OCI-LY1 (cell line): Measurements from ENCODE around the gene GABBR1.
"Not testable (repeated sequence)": the region's sequence is repeated elsewhere in the genome, so short reads cannot be mapped to it uniquely, and the experiment has no call there.

ENCODE experiments used
- H2AFZ ChIP-seq: fragments of 200-600 bp; sonication (generic), shearing (Covaris generic); 2 replicates; pipeline ENCODE4 v1.6.0; 2014; ENCODE audit warnings: antibody characterized with exemption, mild to moderate bottlenecking, low read length
- H3F3A ChIP-seq: fragments of 200-600 bp; sonication (generic), shearing (Covaris generic); 2 replicates; pipeline ENCODE4 v1.6.0; 2014; ENCODE audit warnings: mild to moderate bottlenecking, antibody characterized with exemption, low read length, moderate library complexity; ENCODE audit not compliant: insufficient read depth
- H3K27ac ChIP-seq: fragments of 200-600 bp; sonication (generic); 2 replicates; pipeline ENCODE4 v1.5.1; 2014; ENCODE audit warnings: low read length, mixed run types, mild to moderate bottlenecking, low read depth; ENCODE audit not compliant: poor library complexity, severe bottlenecking
- H3K27me3 ChIP-seq: fragments of 200-600 bp; sonication (generic); 2 replicates; pipeline ENCODE4 v1.6.0; 2014; ENCODE audit warnings: antibody characterized with exemption, mild to moderate bottlenecking, low read length, moderate library complexity; ENCODE audit not compliant: insufficient read depth
- H3K36me3 ChIP-seq: fragments of 200-600 bp; sonication (generic); 2 replicates; pipeline ENCODE4 v1.6.1; 2014; ENCODE audit warnings: mild to moderate bottlenecking, antibody characterized with exemption, low read length, moderate library complexity, mixed read lengths; ENCODE audit not compliant: insufficient read depth
- H3K4me1 ChIP-seq: fragments of 200-600 bp; sonication (generic); 2 replicates; pipeline ENCODE4 v1.5.1; 2014; ENCODE audit warnings: mild to moderate bottlenecking, low read length, moderate library complexity; ENCODE audit not compliant: insufficient read depth, severe bottlenecking
- H3K4me2 ChIP-seq: fragments of 200-600 bp; sonication (generic), shearing (Covaris generic); 2 replicates; pipeline ENCODE4 v1.6.1; 2014; ENCODE audit warnings: low read length
- H3K4me3 ChIP-seq: fragments of 200-600 bp; sonication (generic); 2 replicates; pipeline ENCODE4 v1.5.1; 2014; ENCODE audit warnings: low read length, low read depth, mild to moderate bottlenecking, mixed read lengths; ENCODE audit not compliant: poor library complexity, severe bottlenecking
- H3K79me2 ChIP-seq: fragments of 200-600 bp; shearing (Covaris generic); 2 replicates; pipeline ENCODE4 v1.6.1; 2016; ENCODE audit warnings: mixed run types, low read length, mixed read lengths; ENCODE audit not compliant: insufficient read depth
- H3K9ac ChIP-seq: fragments of 200-600 bp; sonication (generic), shearing (Covaris generic); 2 replicates; pipeline ENCODE4 v1.6.1; 2014; ENCODE audit warnings: mild to moderate bottlenecking, low read length, mixed read lengths
- H3K9me2 ChIP-seq: fragments of 200-600 bp; sonication (generic), shearing (Covaris generic); 2 replicates; pipeline ENCODE4 v1.6.1; 2014; ENCODE audit warnings: low read depth, mild to moderate bottlenecking, low read length, mixed read lengths
- H3K9me3 ChIP-seq: fragments of 200-600 bp; shearing (Covaris generic); 2 replicates; pipeline ENCODE4 v1.6.1; 2014; ENCODE audit warnings: low read length, mixed read lengths
- H4K20me1 ChIP-seq: fragments of 200-600 bp; sonication (generic), shearing (Covaris generic); 2 replicates; pipeline ENCODE4 v1.6.0; 2016; ENCODE audit warnings: mild to moderate bottlenecking, low read length; ENCODE audit not compliant: insufficient read depth
- CTCF ChIP-seq: fragments of 200-600 bp; sonication (generic), shearing (Covaris generic); IDR thresholded peaks from 2 replicates; pipeline ENCODE4 v1.5.1; 2017; ENCODE audit warnings: mild to moderate bottlenecking, antibody characterized with exemption, low read length, moderate library complexity, mixed read lengths
- EZH2 ChIP-seq: fragments of 200-600 bp; sonication (generic), shearing (Covaris generic); IDR thresholded peaks from 2 replicates; pipeline ENCODE4 v1.8.0; 2017; ENCODE audit warnings: borderline replicate concordance, mixed run types, mild to moderate bottlenecking, antibody characterized with exemption, low read length, moderate library complexity, mixed read lengths

GABBR1 gene

GRCh38 chr6:29666826-29667130 lies 33.8 kb upstream of the GABBR1 start:
- no peaks in the 10 kb centered on the region for H3K4me1 ChIP-seq
- no peak overlapping the region for H3K27ac ChIP-seq
- H4K20me1 ChIP-seq = no peaks in the 10 kb centered on the region
- H3K4me3 ChIP-seq = no peak overlapping the region
- H2AFZ ChIP-seq = no peak overlapping the region
- no peaks in the 10 kb centered on the region for H3F3A ChIP-seq
- H3K9ac ChIP-seq = no peak overlapping the region
- no peaks in the 10 kb centered on the region for H3K9me2 ChIP-seq
- no peaks in the 10 kb centered on the region for H3K9me3 ChIP-seq
- no peaks in the 10 kb centered on the region for H3K36me3 ChIP-seq
- no peaks in the 10 kb centered on the region for H3K27me3 ChIP-seq
- no peaks in the 10 kb centered on the region for H3K79me2 ChIP-seq
- no peak for TF ChIP-seq CTCF
- TF ChIP-seq EZH2 = no peak
- H3K4me2 ChIP-seq = no peak overlapping the region

- no peak overlapping the region for H3K9ac ChIP-seq
- H3K4me3 ChIP-seq = no peak overlapping the region
Measured at GRCh38 chr6:29665942-29666825, 33.2 kb upstream of the GABBR1 start.

GRCh38 chr6:29663300-29664042 lies 30.5 kb upstream of the GABBR1 start:
- Histone ChIP-seq H3K4me2 (no peak overlapping the region), H3K4me1 (no peaks in the 10 kb centered on the region)

More at GRCh38 chr6:29665942-29666825, 33.2 kb upstream of the GABBR1 start:
- no peaks in the 10 kb centered on the region for H3K36me3 ChIP-seq
- H3K27ac ChIP-seq = no peak overlapping the region
- no peaks in the 10 kb centered on the region for H3K27me3 ChIP-seq
- H3K9me2 ChIP-seq = no peaks in the 10 kb centered on the region
- no peaks in the 10 kb centered on the region for H3F3A ChIP-seq
- H3K4me1 ChIP-seq = no peaks in the 10 kb centered on the region
- no peaks in the 10 kb centered on the region for H3K9me3 ChIP-seq
- H4K20me1 ChIP-seq = no peaks in the 10 kb centered on the region
- H2AFZ ChIP-seq = no peak overlapping the region
- no peaks in the 10 kb centered on the region for H3K79me2 ChIP-seq
- no peak for TF ChIP-seq CTCF
- TF ChIP-seq EZH2 = no peak
- H3K4me2 ChIP-seq = no peak overlapping the region

GRCh38 chr6:29661502-29662141 lies 28.6 kb upstream of the GABBR1 start:
- not testable (repeated sequence) for H3K9ac ChIP-seq, H3F3A ChIP-seq, H3K9me3 ChIP-seq, H3K4me3 ChIP-seq, H2AFZ ChIP-seq, H3K4me1 ChIP-seq, H3K36me3 ChIP-seq, H3K4me2 ChIP-seq, H3K79me2 ChIP-seq, H3K9me2 ChIP-seq, H4K20me1 ChIP-seq, H3K27me3 ChIP-seq, H3K27ac ChIP-seq

More at GRCh38 chr6:29663300-29664042, 30.5 kb upstream of the GABBR1 start:
- H4K20me1 ChIP-seq = no peaks in the 10 kb centered on the region
- no peak overlapping the region for H3K9ac ChIP-seq
- no peaks in the 10 kb centered on the region for H3K79me2 ChIP-seq
- H3K27ac ChIP-seq = no peak overlapping the region
- H3K27me3 ChIP-seq = no peaks in the 10 kb centered on the region
- H3K9me3 ChIP-seq = no peaks in the 10 kb centered on the region
- H3F3A ChIP-seq = no peaks in the 10 kb centered on the region
- H2AFZ ChIP-seq = no peak overlapping the region
- H3K36me3 ChIP-seq = no peaks in the 10 kb centered on the region
- H3K9me2 ChIP-seq = no peaks in the 10 kb centered on the region
- TF ChIP-seq CTCF = no peak
- TF ChIP-seq EZH2 = no peak
- H3K4me3 ChIP-seq = no peak overlapping the region
